SK-N-SH (cell line): ENCODE results near the gene UBC. TPM values are rescaled to one million over a fixed set of nuclear protein-coding genes. Genes with fewer than 3 reads are reported as not detected.
A peak's percentile ranks its signal among the peaks of the same experiment; 100 is the strongest.
"Not testable (repeated sequence)": the region's sequence is repeated elsewhere in the genome, so short reads cannot be mapped to it uniquely, and the experiment has no call there.

Experiments used
- CTCF ChIA-PET: fragments of 300-600, 350-600 bp; formaldehyde crosslinking; extraction: SDS; loops from one replicate; lab custom pipeline; 2021; lab: Yijun Ruan, JAX
- POLR2A ChIA-PET: fragments of 350-600 bp; sonication (Branson Sonifier 250); formaldehyde crosslinking; extraction: SDS; loops from one replicate; lab custom pipeline; 2020; ENCODE audit warnings: antibody characterized with exemption, inconsistent platforms; lab: Yijun Ruan, JAX
- DNase-seq: peaks from one replicate; pipeline ENCODE4 v3.0.0; 2012
- H2AFZ ChIP-seq: fragments of 200-600 bp; sonication (generic); 2 replicates; pipeline ENCODE4 v1.8.1; 2016; ENCODE audit warnings: antibody characterized with exemption, mild to moderate bottlenecking, low read depth
- H3F3A ChIP-seq: fragments of 200-600 bp; sonication (generic); replicated peaks from 2 replicates; pipeline ENCODE3; 2016; ENCODE audit warnings: antibody characterized with exemption, mild to moderate bottlenecking; ENCODE audit not compliant: insufficient read depth
- H3K27ac ChIP-seq, 2 experiments: fragments of 200-500 bp in 1 of 2; fragments of 200-600 bp in 1 of 2; sonication (Bioruptor generic) in 1 of 2; sonication (generic), shearing (Covaris generic) in 1 of 2; 2 replicates each; pipeline versions ENCODE4 v1.5.1 to v1.6.1; 2014 to 2016; ENCODE audit warnings: low read depth in 2 of 2, inconsistent platforms in 1 of 2, low read length in 1 of 2, mild to moderate bottlenecking in 1 of 2, mixed read lengths in 1 of 2
- H3K27me3 ChIP-seq: fragments of 200-600 bp; sonication (generic), shearing (Covaris generic); 2 replicates; pipeline ENCODE4 v1.6.1; 2016; ENCODE audit warnings: mixed run types; ENCODE audit not compliant: insufficient read depth
- H3K36me3 ChIP-seq, 2 experiments: fragments of 200-500 bp in 1 of 2; fragments of 200-600 bp in 1 of 2; sonication (Bioruptor generic) in 1 of 2; sonication (generic) in 1 of 2; replicated peaks in 1 of 2; 2 replicates each; pipeline versions ENCODE3 to v1.5.1; 2014 to 2016; ENCODE audit warnings: low read length in 1 of 2, mild to moderate bottlenecking in 1 of 2; ENCODE audit not compliant: insufficient read depth in 2 of 2, control insufficient read depth in 1 of 2
- H3K4me1 ChIP-seq, 2 experiments: fragments of 200-500 bp in 1 of 2; fragments of 200-600 bp in 1 of 2; sonication (Bioruptor generic) in 1 of 2; sonication (generic), shearing (Covaris generic) in 1 of 2; 2 replicates each; pipeline versions ENCODE4 v1.5.1 to v1.6.1; 2014 to 2016; ENCODE audit warnings: low read depth in 1 of 2, low read length in 1 of 2, mixed run types in 1 of 2; ENCODE audit not compliant: insufficient read depth in 2 of 2, control insufficient read depth in 1 of 2
- H3K4me2 ChIP-seq: fragments of 200-600 bp; sonication (generic), shearing (Covaris generic); 2 replicates; pipeline ENCODE4 v1.6.1; 2017; ENCODE audit warnings: mixed run types
- H3K4me3 ChIP-seq, 2 experiments: fragments of 200-500 bp in 1 of 2; fragments of 200-600 bp in 1 of 2; sonication (Bioruptor generic) in 1 of 2; sonication (generic), shearing (Covaris generic) in 1 of 2; 2 replicates each; pipeline versions ENCODE4 v1.5.1 to v1.8.1; 2014 to 2016; ENCODE audit warnings: low read depth in 2 of 2, inconsistent platforms in 1 of 2, low read length in 1 of 2, mild to moderate bottlenecking in 1 of 2, mixed read lengths in 1 of 2, moderate library complexity in 1 of 2
- H3K79me2 ChIP-seq: fragments of 200-600 bp; sonication (generic); 2 replicates; pipeline ENCODE4 v1.8.1; 2017; ENCODE audit warnings: mild to moderate bottlenecking; ENCODE audit not compliant: insufficient read depth
- H3K9ac ChIP-seq: fragments of 200-600 bp; sonication (generic); 2 replicates; pipeline ENCODE4 v1.6.1; 2017; ENCODE audit warnings: mixed run types
- H3K9me2 ChIP-seq: fragments of 200-600 bp; sonication (generic); 2 replicates; pipeline ENCODE4 v1.6.1; 2017; ENCODE audit warnings: mixed run types
- H3K9me3 ChIP-seq: fragments of 200-600 bp; sonication (generic); 2 replicates; pipeline ENCODE4 v1.6.1; 2017; ENCODE audit warnings: mixed run types, mild to moderate bottlenecking, moderate library complexity
- H4K20me1 ChIP-seq: fragments of 200-600 bp; sonication (generic); 2 replicates; pipeline ENCODE4 v1.6.1; 2017; ENCODE audit warnings: mild to moderate bottlenecking, mixed run types; ENCODE audit not compliant: insufficient read depth
- EP300 ChIP-seq, 2 experiments: IDR thresholded peaks; 2 replicates each; pipeline versions ENCODE4 v1.4.0 to v1.6.1; 2012; ENCODE audit warnings: borderline replicate concordance in 1 of 2, low read depth in 1 of 2, low read length in 1 of 2
- FOSL2 ChIP-seq: IDR thresholded peaks from 2 replicates; pipeline ENCODE4 v1.4.0; 2012; ENCODE audit warnings: low read depth, mild to moderate bottlenecking, moderate library complexity, borderline replicate concordance
- FOXM1 ChIP-seq: IDR thresholded peaks from 2 replicates; pipeline ENCODE4 v1.4.0; 2012; ENCODE audit warnings: low read depth, mild to moderate bottlenecking
- GATA2 ChIP-seq: sonication (generic); formaldehyde crosslinking; IDR thresholded peaks from 2 replicates; pipeline ENCODE4 v1.5.0; 2020; ENCODE audit warnings: mild to moderate bottlenecking, missing genetic modification reagents
- IRF3 ChIP-seq: fragments of 150-350 bp; IDR thresholded peaks from 2 replicates; pipeline ENCODE4 v1.6.1; 2016; ENCODE audit warnings: mild to moderate bottlenecking, low read depth, low read length
- JUND ChIP-seq: IDR thresholded peaks from 2 replicates; pipeline ENCODE4 v1.4.0; 2012
- PBX3 ChIP-seq: IDR thresholded peaks from 2 replicates; pipeline ENCODE4; 2012
- REST ChIP-seq: IDR thresholded peaks from 2 replicates; pipeline ENCODE4 v1.6.1; 2012; ENCODE audit warnings: mild to moderate bottlenecking, low read depth, low read length, moderate library complexity
- RXRA ChIP-seq: IDR thresholded peaks from 2 replicates; pipeline ENCODE4 v1.4.0; 2012; ENCODE audit warnings: low read depth, mild to moderate bottlenecking, borderline replicate concordance
- USF1 ChIP-seq: IDR thresholded peaks from 2 replicates; pipeline ENCODE4 v1.4.0; 2012; ENCODE audit warnings: low read depth, borderline replicate concordance
- USF2 ChIP-seq: fragments of 150-350 bp; IDR thresholded peaks from 2 replicates; pipeline ENCODE4 v1.6.1; 2017; ENCODE audit warnings: antibody characterized with exemption, low read length, low read depth, borderline replicate concordance
- WGBS: methylation state at CpG from one replicate; pipeline ENCODE4 v1.1.6; 2017; ENCODE audit warnings: low lambda C conversion rate; 5-methylcytosine and 5-hydroxymethylcytosine counted together
- polyA plus RNA-seq, 3 experiments: library from polyadenylated mRNA; depleted of rRNA; stranded (reverse); fragments of >200 nt; gene quantifications; 2 replicates each; pipeline ENCODE4 v1.2.3, GENCODE V29; 2012

The UBC gene
- polyA plus RNA-seq, 1 of the 3 experiments (the other 2 are of a cell fraction): 1,327 TPM

- TF ChIP-seq RXRA (no peak), GATA2 (CRISPR knock-in tag) (no peak)
- TF ChIP-seq, all 33 proteins: peak for 0
These were observed 5.3 kb upstream of the UBC start (continued) for GRCh38 chr12:124919521-124920352.

- Histone ChIP-seq H3K4me2 (peak overlapping the region; percentile 72; the same call in 1 of the 2 replicates), H3K79me2 (peaks cover 24% of the 10 kb centered on the region), H3K27ac (peak overlapping the region in 1 of 2 experiments; percentile 97; a peak in 2 of 4 replicates), H3K4me1 (peaks cover 24 to 33% of the 10 kb centered on the region in 2 experiments; a peak in 3 of 4 replicates), H3F3A (peaks cover 39% of the 10 kb centered on the region)
- not testable (repeated sequence) for H3K27me3 ChIP-seq, H3K9ac ChIP-seq, H4K20me1 ChIP-seq, H3K9me2 ChIP-seq, H3K9me3 ChIP-seq, H3K36me3 ChIP-seq, H2AFZ ChIP-seq, DNase-seq, H3K4me3 ChIP-seq
- CTCF ChIA-PET: interaction anchor here (1.5 to 7.5 kb wide), 3 partner anchors 12 to 22 kb away, joined by 4 to 51 read pairs (median 21); no protein-coding TSS in a partner anchor
- 98% methylated on average over 3 of the region's 3 CpGs for WGBS
- POLR2A ChIA-PET: interaction anchor here (1.9 to 2.4 kb wide), 2 partner anchors 9 to 22 kb away, joined by 7 to 15 read pairs; no protein-coding TSS in a partner anchor
These were observed 4.2 kb upstream of the UBC start for GRCh38 chr12:124918622-124918988.

GRCh38 chr12:124917841-124918621, 3.6 kb upstream of the UBC start:
- Histone ChIP-seq H3F3A (peaks cover 39% of the 10 kb centered on the region), H3K27ac (peak overlapping the region; percentile 97 to 100), H4K20me1 (peaks cover 14% of the 10 kb centered on the region), H3K4me2 (peak overlapping the region; percentile 72), H3K9me3 (no peaks in the 10 kb centered on the region), H3K4me1 (peaks cover 24 to 37% of the 10 kb centered on the region in 2 experiments; a peak in 3 of 4 replicates), H3K9ac (peak overlapping the region; percentile 80), H3K27me3 (no peaks in the 10 kb centered on the region), H2AFZ (peak overlapping the region; percentile 31; the same call in 1 of the 2 replicates), H3K4me3 (peak overlapping the region; percentile 43 to 55), H3K79me2 (peaks cover 29% of the 10 kb centered on the region), H3K36me3 (peaks cover 4 to 6% of the 10 kb centered on the region in 2 experiments), H3K9me2 (no peaks in the 10 kb centered on the region)
- DNase-seq: no peak
- ChIA-PET POLR2A (interaction anchor here (1.4 to 2.4 kb wide), 4 partner anchors 9 to 76 kb away, joined by 7 to 15 read pairs (median 8); no protein-coding TSS in a partner anchor), CTCF (interaction anchor here (0.6 to 7.5 kb wide), 5 partner anchors 11 to 1107 kb away, joined by 4 to 51 read pairs (median 5); no protein-coding TSS in a partner anchor)
- TF ChIP-seq FOSL2 (no peak), FOXM1 (no peak), USF2 (no peak), REST (no peak), EP300 (IDR thresholded peaks at IDR 0.05; ENCODE audit: borderline replicate concordance in 1 of 2, low read depth in 1 of 2, low read length in 1 of 2) (no peak), JUND (no peak), USF1 (no peak), IRF3 (no peak), RXRA (no peak), PBX3 (no peak)
- 53% methylated on average over 12 of the region's 12 CpGs for WGBS
